OCI-LY7 (cell line): ENCODE data around the gene KLF13. TPM values are rescaled to one million over a fixed set of nuclear protein-coding genes. Genes with fewer than 3 reads are reported as not detected.

Experiments
- BruUV-seq: library from RNA; stranded (reverse); fragments of 400-500 nt; replicated peaks from 2 replicates; lab custom pipeline; 2021; lab: Mats Ljungman, UMichigan
- CTCF ChIA-PET: fragments of 300-600 bp; sonication (Branson Sonifier 250); formaldehyde crosslinking; loops from one replicate; lab custom pipeline; 2022; ENCODE audit warnings: antibody characterized with exemption; ENCODE audit not compliant: unreplicated experiment; lab: Charles Lee
- POLR2A ChIA-PET: fragments of 300-600 bp; sonication (Branson Sonifier 250); formaldehyde crosslinking; loops from one replicate; lab custom pipeline; 2022; ENCODE audit warnings: antibody characterized with exemption; lab: Charles Lee
- DNase-seq: peaks from one replicate; pipeline ENCODE4 v3.0.0-alpha.2; 2015; ENCODE audit warnings: low spot score
- H2AFZ ChIP-seq: fragments of 200-600 bp; sonication (generic), shearing (Covaris generic); 2 replicates; pipeline ENCODE4 v1.6.1; 2014; ENCODE audit warnings: mild to moderate bottlenecking, antibody characterized with exemption, low read length, moderate library complexity
- H3K27ac ChIP-seq: fragments of 200-600 bp; sonication (generic); 2 replicates; pipeline ENCODE4 v1.5.1; 2014; ENCODE audit warnings: mixed run types, low read depth, mild to moderate bottlenecking, moderate library complexity, low read length, inconsistent platforms; ENCODE audit not compliant: poor library complexity, severe bottlenecking
- H3K36me3 ChIP-seq: fragments of 200-600 bp; sonication (generic); 2 replicates; pipeline ENCODE4 v1.6.1; 2014; ENCODE audit warnings: mild to moderate bottlenecking, antibody characterized with exemption, low read length, moderate library complexity, mixed read lengths; ENCODE audit not compliant: insufficient read depth
- H3K4me1 ChIP-seq: fragments of 200-600 bp; sonication (generic); 2 replicates; pipeline ENCODE4 v1.5.1; 2014; ENCODE audit warnings: mild to moderate bottlenecking, low read length; ENCODE audit not compliant: insufficient read depth, poor library complexity, severe bottlenecking
- H3K4me2 ChIP-seq: fragments of 200-600 bp; sonication (generic); 2 replicates; pipeline ENCODE4 v1.6.1; 2014; ENCODE audit warnings: mild to moderate bottlenecking, low read length
- H3K4me3 ChIP-seq: fragments of 200-600 bp; sonication (generic); 2 replicates; pipeline ENCODE4 v1.5.1; 2014; ENCODE audit warnings: mild to moderate bottlenecking, low read depth, low read length; ENCODE audit not compliant: poor library complexity, severe bottlenecking
- H3K79me2 ChIP-seq: fragments of 200-600 bp; sonication (generic); 2 replicates; pipeline ENCODE4 v1.6.1; 2016; ENCODE audit warnings: low read depth, mild to moderate bottlenecking, low read length, moderate library complexity, mixed read lengths; ENCODE audit not compliant: insufficient read depth
- H3K9me2 ChIP-seq: fragments of 200-600 bp; sonication (generic); 2 replicates; pipeline ENCODE4 v1.6.1; 2016; ENCODE audit warnings: mild to moderate bottlenecking, low read length, mixed read lengths; ENCODE audit not compliant: insufficient read depth
- H3K9me3 ChIP-seq: fragments of 200-600 bp; sonication (generic); 2 replicates; pipeline ENCODE4 v1.6.1; 2014; ENCODE audit warnings: mild to moderate bottlenecking, mixed run types, low read length, mixed read lengths
- H4K20me1 ChIP-seq: fragments of 200-600 bp; sonication (generic); 2 replicates; pipeline ENCODE4 v1.6.1; 2014; ENCODE audit warnings: mild to moderate bottlenecking, antibody characterized with exemption, low read length, moderate library complexity, mixed read lengths; ENCODE audit not compliant: insufficient read depth
- EZH2phosphoT487 ChIP-seq: fragments of 200-600 bp; sonication (generic); IDR thresholded peaks from 2 replicates; pipeline ENCODE4 v1.6.1; 2018; ENCODE audit warnings: low read depth, borderline replicate concordance, mild to moderate bottlenecking, mixed run types, antibody characterized with exemption, low read length, moderate library complexity, mixed read lengths
- intact Hi-C: fragments of 100-400 bp; cut with micrococcal nuclease; formaldehyde crosslinking; loops from one replicate; pipeline ENCODE4 v1.10.0; 2022; ENCODE audit not compliant: unreplicated experiment
- total RNA-seq, 2 experiments: library from RNA; depleted of rRNA in 1 of 2; stranded (reverse); fragments of >200 nt in 1 of 2; shearing (Covaris generic) in 1 of 2; gene quantifications; 2 replicates each; pipeline ENCODE4 v1.2.3, GENCODE V29; 2014 to 2022
- TF ChIP-seq, protein P1 (sequence below): fragments of 200-600 bp; sonication (generic); conservative IDR thresholded peaks from 2 replicates; pipeline ENCODE4 v1.5.1; 2014; ENCODE audit warnings: mild to moderate bottlenecking, antibody characterized with exemption, low read length, moderate library complexity, mixed read lengths

The KLF13 gene
- total RNA-seq, 2 experiments from 2014 or later, result 63.2 to 64.6 TPM

DNA sequence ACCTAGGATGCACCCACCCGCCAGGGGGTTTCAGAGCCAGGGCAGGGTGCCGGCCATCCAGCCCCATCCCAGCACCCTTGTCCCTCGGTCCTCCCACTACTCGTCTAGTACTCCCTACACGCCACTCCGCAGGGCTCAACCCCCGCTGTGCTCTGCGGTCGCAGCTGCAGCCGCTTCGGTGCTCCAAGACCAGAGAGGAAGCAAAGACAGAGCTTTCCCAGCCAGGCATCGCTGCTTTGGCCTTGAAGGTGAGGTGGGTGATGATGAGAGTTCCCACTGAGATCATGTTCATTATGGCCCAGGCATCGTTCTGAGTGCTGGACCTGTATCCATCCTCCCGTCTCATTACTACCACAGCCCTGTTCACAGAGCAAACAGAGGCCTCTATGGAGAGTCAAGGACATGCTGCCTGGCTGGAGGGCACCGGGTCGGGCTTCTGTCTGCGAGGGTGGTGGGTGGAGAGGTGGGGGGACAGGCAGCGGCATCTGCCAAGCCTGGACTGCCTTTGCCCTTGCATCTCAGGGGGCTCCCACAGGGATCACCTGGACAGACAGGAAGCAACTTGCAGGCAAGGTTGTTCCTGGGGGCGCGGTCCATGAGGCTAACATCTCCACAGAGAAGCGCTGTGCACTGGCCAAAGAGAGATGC is 66.9 kb downstream of the KLF13 start:
- ChIA-PET CTCF (interaction anchor here (0.6 kb wide), 1 partner anchor 44 kb away, joined by 3 read pairs; no protein-coding TSS in a partner anchor), POLR2A (no interaction called here)
- intact Hi-C loops, result loop anchor here (2.0 kb wide), 1 partner anchor 67 kb away; the partner anchor contains the start of gene KLF13
- peak overlapping the region; percentile 73 for H3K4me3 ChIP-seq
- no peaks in the 10 kb centered on the region for H3K9me2 ChIP-seq
- no peaks in the 10 kb centered on the region for H3K36me3 ChIP-seq
- TF ChIP-seq EZH2phosphoT487, result no peak
- TF ChIP-seq, protein P1, sequence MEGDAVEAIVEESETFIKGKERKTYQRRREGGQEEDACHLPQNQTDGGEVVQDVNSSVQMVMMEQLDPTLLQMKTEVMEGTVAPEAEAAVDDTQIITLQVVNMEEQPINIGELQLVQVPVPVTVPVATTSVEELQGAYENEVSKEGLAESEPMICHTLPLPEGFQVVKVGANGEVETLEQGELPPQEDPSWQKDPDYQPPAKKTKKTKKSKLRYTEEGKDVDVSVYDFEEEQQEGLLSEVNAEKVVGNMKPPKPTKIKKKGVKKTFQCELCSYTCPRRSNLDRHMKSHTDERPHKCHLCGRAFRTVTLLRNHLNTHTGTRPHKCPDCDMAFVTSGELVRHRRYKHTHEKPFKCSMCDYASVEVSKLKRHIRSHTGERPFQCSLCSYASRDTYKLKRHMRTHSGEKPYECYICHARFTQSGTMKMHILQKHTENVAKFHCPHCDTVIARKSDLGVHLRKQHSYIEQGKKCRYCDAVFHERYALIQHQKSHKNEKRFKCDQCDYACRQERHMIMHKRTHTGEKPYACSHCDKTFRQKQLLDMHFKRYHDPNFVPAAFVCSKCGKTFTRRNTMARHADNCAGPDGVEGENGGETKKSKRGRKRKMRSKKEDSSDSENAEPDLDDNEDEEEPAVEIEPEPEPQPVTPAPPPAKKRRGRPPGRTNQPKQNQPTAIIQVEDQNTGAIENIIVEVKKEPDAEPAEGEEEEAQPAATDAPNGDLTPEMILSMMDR, result no peak
- no peaks in the 10 kb centered on the region for H4K20me1 ChIP-seq
- peaks cover 34% of the 10 kb centered on the region for H3K4me1 ChIP-seq
- H3K79me2 ChIP-seq, result no peaks in the 10 kb centered on the region
- no peaks in the 10 kb centered on the region for H3K9me3 ChIP-seq
- H3K4me2 ChIP-seq, result peak overlapping the region; percentile 93
- DNase-seq, result peak; percentile 25
- no TSS peak for BruUV-seq
- H2AFZ ChIP-seq, result no peak overlapping the region
- H3K27ac ChIP-seq, result no peak overlapping the region

DNA sequence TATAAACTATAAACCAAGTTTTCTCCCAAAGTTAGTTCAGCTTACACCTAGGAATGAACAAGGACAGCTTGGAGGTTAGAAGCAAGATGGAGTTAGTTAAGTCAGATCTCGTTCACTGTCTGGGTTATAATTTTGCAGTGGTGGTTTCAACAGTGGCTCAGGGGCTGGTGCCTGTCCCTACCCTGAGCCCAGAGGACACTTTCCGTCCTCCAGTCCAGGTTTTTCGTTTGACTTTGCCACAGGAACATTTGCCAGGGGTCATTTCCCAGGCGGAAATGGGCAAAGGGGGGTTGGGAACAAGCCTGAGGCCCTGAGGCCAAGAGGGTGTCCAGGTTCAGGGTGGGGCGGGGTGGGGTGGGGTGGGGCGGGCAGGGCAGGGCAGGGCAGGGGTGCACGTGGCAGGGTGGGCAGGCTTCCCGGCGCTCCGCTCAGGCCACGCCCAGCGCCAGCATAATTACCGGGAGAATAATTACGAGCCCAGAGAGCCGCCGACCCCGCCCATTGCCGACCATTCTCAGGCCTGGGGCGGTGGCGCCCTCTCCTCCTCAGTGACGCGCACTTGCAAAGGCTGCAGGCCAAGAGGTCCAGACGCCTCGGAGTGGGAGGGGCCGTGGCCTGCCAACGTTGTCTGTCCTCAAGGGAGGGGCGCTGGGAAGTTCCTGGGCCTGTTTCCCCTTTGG is 70.4 kb downstream of the KLF13 start:
- intact Hi-C loops, result no loop called here
- no peaks in the 10 kb centered on the region for H3K9me2 ChIP-seq
- no peaks in the 10 kb centered on the region for H3K79me2 ChIP-seq
- BruUV-seq, result no TSS peak
- H3K27ac ChIP-seq, result no peak overlapping the region
- no peaks in the 10 kb centered on the region for H4K20me1 ChIP-seq
- ChIA-PET POLR2A (interaction anchor here (0.6 to 1.6 kb wide), 5 partner anchors 15 to 55 kb away, joined by 3 to 6 read pairs (median 4); no protein-coding TSS in a partner anchor), CTCF (no interaction called here)
- DNase-seq, result peak; percentile 82
- TF ChIP-seq EZH2phosphoT487, result no peak
- TF ChIP-seq, protein P1, result peak; percentile 51; the same call in 1 of the 2 replicates
- peaks cover 29% of the 10 kb centered on the region for H3K4me1 ChIP-seq
- peak overlapping the region; percentile 52 for H3K4me2 ChIP-seq
- peak overlapping the region; percentile 72; the same call in 1 of the 2 replicates for H2AFZ ChIP-seq
- H3K36me3 ChIP-seq, result no peaks in the 10 kb centered on the region
- H3K4me3 ChIP-seq, result no peak overlapping the region
- H3K9me3 ChIP-seq, result no peaks in the 10 kb centered on the region
